Measurements from ENCODE around the gene FHL2.

GRCh38 chr2:105415007-105415406 lies 16.2 kb upstream of the FHL2 start:
- no peak for TF ChIP-seq EZH2 (optimal IDR thresholded peaks at IDR 0.05; ENCODE audit: low read depth, low read length)
- no peak for TF ChIP-seq CTCF (IDR thresholded peaks at IDR 0.05; ENCODE audit: low read length)
- TF ChIP-seq EZH2phosphoT487 (IDR thresholded peaks at IDR 0.05; ENCODE audit: low read length), result no peak

All from MM.1S (cell line).